Stimulated activated CD4-positive, alpha-beta T cell treated with anti-CD3 and anti-CD28 coated beads, Interleukin-2, amount 100 ng/mL, for 24 hours (primary cell): ENCODE measurements around the gene TET2.

Experiments used
- DNase-seq, 2 donors: peaks; one replicate each; pipeline ENCODE4 v3.0.0-alpha.2; 2020

TET2 gene

DNA sequence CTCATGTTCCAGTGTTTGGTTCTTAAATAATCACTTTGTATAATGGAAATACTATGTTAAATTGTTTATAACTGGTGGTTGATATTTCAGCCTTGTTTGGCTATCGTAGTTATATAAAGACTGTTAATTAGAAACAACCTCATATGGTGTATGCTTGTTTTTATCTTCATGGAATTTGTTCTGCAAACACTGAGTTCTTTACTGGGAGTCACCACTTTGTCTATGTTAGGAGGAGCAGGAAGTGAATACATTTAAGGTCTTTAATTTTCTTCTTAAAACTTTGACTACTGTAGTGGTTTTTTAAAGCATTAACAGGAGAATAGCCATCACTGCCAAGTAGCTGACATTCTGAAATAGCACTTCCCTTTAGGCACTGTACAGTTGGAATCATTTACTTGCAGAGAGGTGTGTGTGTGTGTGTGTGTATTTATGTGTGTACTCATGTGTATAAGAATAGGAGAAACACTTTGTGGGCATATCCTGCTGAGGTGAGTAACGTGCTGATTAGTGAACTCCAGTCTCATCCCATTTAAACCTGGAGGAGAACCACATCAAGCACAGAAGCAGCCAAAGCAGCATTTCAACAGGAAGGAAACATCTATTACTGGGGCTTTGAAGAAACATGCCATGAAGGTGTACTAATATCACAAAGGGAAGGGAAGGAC is 37.8 kb downstream of the TET2 start:
- DNase-seq = no peak

- DNase-seq = no peak
Measured at GRCh38 chr4:105186701-105187161, 40.1 kb downstream of the TET2 start.

DNA sequence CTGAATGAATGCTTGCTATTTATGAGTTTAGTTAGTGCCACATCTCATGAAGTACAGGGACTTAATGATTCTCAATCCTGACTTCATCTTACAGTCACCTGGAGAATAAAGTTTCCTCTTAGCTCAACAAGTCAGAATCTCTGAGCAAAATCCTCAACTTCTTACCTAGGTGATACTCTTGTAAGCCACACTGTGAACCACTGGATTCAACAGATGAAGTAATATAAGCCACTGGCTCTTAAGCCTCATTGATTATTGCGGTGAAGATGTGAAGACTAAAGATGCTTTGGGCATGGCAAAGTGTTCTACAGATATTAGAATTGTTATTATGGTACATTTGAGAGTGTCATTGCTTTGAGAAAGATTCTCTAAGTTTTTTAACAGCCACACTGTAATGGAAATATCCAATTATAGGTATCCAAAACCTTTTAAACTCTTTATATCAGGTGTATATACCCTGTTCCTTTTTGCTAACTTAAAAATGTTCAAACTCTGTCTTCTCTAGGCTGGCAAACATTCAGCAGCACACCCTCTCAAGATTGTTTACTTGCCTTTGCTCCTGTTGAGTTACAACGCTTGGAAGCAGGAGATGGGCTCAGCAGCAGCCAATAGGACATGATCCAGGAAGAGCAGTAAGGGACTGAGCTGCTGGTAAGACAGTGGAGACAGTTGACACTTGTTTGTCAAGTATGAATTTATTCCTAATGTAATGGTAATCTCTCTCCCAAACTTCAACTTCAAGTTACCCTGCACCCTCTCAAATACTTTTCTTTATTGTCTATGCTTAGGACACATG is 43.4 kb downstream of the TET2 start:
- DNase-seq = no peak

DNA sequence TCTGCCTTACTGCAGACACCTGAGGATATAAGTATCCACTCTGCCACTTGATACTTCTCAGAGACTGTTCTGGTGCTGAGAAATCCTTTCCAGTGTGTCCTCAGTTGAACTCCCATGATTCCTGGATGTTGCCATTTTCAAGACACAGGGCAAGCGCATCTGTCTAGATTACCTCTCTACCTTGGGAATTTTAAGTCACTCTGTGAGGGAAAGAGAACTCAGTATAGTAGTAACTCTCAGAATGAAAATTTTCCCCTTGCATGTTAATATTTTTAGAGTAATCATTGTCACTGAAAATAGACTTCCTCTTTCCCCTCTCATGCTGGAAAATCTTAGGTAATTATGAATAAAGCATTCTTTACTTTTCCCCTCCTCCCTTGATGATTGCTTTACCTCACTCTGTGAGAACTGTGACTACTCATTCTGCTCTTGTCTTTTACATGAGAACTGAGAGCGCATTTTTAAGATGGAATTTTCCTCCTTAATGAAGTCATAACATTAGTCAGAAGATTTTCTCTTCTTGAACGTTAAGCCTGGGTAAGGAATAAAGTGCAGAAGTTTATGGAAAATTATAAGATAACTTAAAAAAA is 45.0 kb downstream of the TET2 start:
- DNase-seq = no peak

GRCh38 chr4:105192474-105192873 is 45.8 kb downstream of the TET2 start:
- DNase-seq = no peak

DNA sequence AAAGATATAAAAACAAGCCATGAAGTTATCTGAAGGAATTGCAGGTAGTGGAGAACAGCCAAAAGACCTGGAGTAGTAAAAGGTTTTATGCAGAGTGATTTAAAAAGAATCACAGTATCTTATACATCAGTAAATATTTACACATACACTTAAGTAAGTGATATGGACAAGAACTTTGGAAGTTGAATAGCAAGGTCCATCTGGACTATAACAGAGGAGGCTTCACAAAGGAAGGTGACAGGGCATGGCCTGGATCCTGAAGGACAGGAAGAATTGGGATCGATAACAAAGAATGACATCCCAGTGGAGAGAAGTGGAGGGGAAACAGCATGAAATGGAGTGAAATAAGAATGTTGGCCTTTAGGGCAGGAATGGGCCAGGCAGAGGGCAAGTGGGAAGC is 46.2 kb downstream of the TET2 start:
- DNase-seq = no peak

- no peak for DNase-seq
Measured at GRCh38 chr4:105193536-105193935, 46.9 kb downstream of the TET2 start.

DNA sequence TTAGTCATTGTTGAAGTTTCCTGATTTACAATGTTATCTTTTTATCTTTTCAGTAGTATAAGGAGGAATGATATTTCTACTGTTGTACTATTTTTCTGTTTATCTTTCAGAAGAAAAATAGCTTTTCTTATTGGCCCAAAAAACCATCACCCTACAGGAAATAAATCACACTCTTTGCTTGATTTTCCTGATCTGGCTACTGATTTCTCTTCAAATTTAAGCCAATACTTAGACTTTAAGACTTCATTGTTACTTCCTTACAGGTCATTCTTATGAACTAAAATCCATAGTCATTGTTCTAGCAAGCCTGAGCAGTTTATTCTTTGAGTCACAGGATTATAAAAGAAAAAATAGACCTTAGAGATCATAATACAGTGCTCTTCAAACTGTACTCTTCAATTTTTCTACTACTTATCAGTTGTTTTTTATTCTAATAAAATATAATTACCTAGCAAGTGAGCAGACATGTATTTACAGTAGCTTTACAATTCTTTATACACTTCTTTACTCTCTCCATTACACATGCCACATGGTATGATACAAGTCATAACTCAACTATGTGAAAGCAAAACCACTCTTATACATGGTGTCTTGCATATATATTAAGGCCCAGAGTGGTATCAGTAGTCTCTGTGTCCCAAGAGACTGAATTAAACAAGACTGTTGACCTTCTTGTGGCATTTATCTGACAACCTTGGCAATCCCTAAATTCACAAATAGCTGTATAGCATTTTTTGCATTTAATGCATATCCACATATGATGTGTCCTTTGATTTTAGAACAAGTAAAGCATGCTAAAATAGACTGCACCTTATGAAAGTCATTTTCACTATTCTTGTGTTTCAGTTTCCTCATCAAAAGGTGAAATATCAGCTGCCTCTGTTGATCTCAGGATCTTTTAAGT is 47.9 kb downstream of the TET2 start:
- DNase-seq = no peak

DNA sequence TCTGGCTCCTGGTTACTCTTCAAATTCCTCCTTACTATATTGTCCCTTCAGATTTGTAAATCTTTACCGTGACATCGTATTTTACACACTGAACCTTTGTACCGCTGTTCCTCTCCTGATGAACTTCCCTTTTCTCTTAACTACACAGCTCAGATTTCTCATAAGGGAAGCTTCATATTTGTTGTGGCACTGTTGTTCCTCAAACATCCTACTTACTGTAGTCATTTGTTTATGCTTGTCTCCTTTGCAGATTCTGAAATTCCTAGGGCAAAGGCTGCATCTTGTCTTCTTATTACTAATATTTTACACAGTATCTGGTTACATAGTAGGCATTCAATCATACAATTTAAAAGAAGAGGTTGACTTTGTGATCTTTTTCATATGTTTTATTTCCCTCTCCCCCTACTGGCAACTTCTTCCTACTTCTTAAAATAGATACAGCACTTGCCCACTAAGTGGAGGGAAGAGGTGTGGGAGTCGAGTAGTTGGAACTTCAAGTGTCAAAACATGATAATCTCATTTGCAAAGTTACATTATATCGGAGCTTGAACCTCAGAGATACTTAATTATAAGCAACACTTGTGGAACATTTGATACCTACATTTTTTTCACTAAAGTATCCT is 50.0 kb downstream of the TET2 start:
- DNase-seq = no peak

GRCh38 chr4:105197777-105198176 is 51.1 kb downstream of the TET2 start:
- no peak for DNase-seq

GRCh38 chr4:105198541-105198940 is 51.9 kb downstream of the TET2 start:
- DNase-seq = no peak

- DNase-seq = no peak
Measured at GRCh38 chr4:105206214-105206613, 59.5 kb downstream of the TET2 start.

DNA sequence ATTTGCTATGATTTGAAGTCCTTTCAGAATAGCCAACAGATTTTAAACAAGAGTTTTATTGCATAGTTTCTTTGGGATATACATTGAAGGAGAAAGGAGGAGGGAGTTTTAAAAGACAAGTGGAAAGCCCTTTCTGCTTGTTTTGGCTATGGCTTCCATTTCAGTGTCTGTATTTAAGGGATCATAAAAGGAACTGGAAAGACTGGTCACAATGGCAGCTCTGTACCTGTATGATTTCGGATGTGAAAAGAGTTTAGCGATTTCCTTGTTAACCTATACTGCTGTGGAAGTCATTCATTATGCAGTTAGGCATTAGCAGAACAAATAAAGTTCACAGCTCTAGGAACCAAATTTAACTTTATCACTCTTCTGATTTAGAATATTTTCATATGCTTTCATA is 60.7 kb downstream of the TET2 start:
- DNase-seq = no peak

GRCh38 chr4:105208561-105208960 is 61.9 kb downstream of the TET2 start:
- DNase-seq = no peak

DNA sequence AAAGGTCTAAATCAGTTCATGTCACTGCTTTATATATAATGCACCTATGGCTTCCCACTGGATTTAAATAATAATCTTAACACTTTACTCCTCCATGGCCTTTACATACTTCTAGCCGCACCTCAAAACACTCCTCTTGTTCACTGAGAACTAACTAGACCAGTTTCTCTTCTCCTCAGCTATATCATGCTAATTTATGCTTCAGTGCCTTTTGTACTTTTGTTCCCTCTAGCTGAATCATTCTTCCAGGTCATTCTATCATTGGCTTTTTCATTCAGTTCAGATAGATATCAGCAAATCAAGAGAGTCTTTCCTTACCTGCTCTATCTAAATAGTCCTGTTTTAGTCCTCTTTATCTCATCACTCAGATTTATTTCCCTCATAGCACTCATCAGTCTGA is 64.2 kb downstream of the TET2 start:
- no peak for DNase-seq

DNA sequence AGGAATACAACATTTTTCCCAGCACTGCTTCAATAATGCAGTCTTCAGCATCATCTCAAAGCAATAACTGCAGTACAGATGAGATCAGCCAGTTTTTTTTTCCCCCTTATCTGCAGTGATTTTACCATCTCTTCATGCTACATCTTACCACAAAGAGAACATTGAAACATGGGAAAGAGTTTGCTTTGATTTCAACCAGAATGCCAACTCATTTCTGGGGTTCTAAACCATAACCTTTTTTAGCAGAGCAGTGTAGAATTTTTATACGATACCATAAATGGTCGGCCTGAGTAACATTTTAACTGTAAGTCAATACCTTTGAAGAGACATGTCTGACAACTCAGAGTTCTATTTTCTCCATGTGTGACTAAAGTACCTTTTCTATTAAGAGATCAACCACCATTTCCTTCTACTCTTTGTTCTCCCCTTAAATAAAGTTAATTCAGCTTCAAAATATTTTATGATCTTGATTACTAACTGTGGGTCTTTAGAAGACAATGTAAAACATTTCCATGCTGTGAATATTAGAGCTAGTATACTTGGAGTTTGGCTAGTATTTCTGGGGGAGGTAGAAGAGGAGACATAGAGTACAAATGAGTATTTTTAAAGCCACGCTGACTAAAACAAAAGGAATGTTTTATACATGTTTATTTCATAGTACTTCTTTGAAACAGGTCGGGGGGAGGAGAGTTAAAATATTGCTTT is 69.1 kb downstream of the TET2 start:
- DNase-seq = no peak

DNA sequence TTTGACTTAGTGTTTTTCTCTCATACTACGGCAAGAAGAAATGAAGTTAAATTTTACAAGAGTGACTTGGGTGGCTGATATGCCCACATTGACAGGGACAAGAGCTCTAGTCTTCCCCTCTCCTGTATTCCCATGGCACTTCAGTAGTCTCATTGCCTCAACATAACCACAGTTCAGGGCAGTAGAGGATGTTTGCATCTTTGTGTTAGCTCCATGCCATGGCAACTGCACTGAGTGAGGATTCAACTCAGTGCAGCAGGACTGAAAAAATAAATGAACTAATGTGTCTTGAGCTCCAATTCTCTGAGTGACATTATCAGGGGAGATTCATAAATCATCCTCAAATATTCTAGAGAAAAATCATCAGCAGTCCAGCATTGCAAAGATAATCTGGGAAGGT is 78.8 kb downstream of the TET2 start:
- no peak for DNase-seq

DNA sequence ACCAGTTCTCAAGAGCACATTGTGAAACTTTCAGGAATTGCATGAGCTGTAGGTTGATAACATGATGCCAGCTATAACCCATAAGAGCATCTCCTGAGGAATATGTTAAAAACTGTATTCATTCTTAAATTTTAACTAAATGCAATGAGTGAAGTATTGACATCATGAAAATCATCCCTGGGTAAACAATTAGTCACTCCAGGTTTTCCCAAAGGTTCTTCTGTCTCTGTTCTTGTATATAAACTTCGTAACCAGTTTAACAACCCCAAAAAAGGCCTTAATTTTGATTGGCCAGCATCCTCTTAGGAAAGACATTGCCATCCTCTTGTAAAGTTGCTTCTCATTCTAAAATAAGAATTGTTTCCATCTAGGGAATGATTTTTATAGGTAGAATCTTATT is 80.4 kb downstream of the TET2 start:
- no peak for DNase-seq

DNA sequence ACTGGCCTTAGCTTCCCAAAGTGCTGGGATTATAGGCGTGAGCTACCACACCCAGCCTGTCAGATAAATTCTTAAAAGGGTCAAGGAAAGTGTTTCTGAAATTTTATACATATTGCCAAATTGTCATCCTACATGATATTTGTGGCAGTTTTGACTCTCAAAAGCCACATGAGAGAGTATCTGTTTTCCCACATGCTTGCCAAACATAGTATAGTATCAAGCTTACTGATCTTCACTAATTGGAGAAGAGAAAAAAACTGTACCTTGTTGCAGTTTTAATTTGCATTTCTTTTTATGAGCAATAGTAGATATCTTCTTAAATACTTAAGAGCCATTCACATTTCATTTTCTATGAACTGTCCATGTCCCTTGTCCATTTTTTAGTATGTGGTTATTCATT is 83.6 kb downstream of the TET2 start:
- no peak for DNase-seq

DNA sequence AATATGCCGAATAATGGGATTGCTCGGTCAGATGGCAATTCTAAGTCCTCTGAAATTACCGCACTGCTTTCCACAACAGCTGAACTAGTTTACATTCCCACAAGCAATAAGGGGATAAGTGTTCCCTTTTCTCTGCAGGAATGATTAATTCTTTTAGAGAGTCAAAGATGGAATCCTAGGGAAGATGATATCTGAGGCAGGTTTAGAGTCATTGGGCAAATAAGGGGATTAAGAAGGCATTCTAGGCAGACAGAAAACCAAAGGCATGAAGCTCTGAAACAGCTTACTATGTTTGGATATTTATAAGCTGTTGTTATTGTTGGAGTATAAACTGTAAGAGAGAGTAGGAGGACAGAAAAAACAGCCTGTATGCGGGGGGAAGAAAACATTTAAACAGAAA is 85.7 kb downstream of the TET2 start:
- no peak for DNase-seq

- no peak for DNase-seq
Measured at GRCh38 chr4:105234582-105234981, 87.9 kb downstream of the TET2 start.
